Caco-2 (cell line): ENCODE results near the gene CCT6A. TPM values are rescaled to one million over a fixed set of nuclear protein-coding genes. Genes with fewer than 3 reads are reported as not detected.
"Not testable (repeated sequence)": the region's sequence is repeated elsewhere in the genome, so short reads cannot be mapped to it uniquely, and the experiment has no call there.

Experiments
- BruUV-seq: library from RNA; stranded (reverse); fragments of 400-500 nt; replicated peaks from 2 replicates; lab custom pipeline; 2021; lab: Mats Ljungman, UMichigan
- CTCF ChIA-PET: fragments of 300-600 bp; sonication (Branson Sonifier 250); formaldehyde crosslinking; loops from one replicate; lab custom pipeline; 2022; ENCODE audit warnings: antibody characterized with exemption; lab: Charles Lee
- POLR2A ChIA-PET: fragments of 300-600 bp; sonication (Branson Sonifier 250); formaldehyde crosslinking; loops from one replicate; lab custom pipeline; 2022; ENCODE audit warnings: antibody characterized with exemption; lab: Charles Lee
- DNase-seq, 2 experiments: peaks; one replicate each; pipeline versions ENCODE4 v3.0.0 to v3.0.0-alpha.2; 2020 to 2022
- H3K27me3 ChIP-seq: replicated peaks from 2 replicates; pipeline ENCODE4 v1.6.0; 2011; ENCODE audit warnings: low read length; ENCODE audit not compliant: control insufficient read depth, insufficient read depth
- H3K36me3 ChIP-seq: 2 replicates; pipeline ENCODE4 v1.5.1; 2011; ENCODE audit warnings: low read length; ENCODE audit not compliant: control insufficient read depth, insufficient read depth
- H3K4me1 ChIP-seq: fragments of 250-450 bp; sonication (Bioruptor Pico); 2 replicates; pipeline ENCODE4 v1.5.1; 2020; ENCODE audit warnings: mild to moderate bottlenecking
- H3K4me3 ChIP-seq: 2 replicates; pipeline ENCODE4 v1.5.1; 2011; ENCODE audit warnings: low read depth, mild to moderate bottlenecking, control low read depth, low read length
- H3K9me3 ChIP-seq: fragments of 250-450 bp; sonication (Bioruptor Pico); 2 replicates; pipeline ENCODE4 v1.5.1; 2020; ENCODE audit warnings: mild to moderate bottlenecking, moderate library complexity
- H3K27ac Mint-ChIP-seq: one replicate; pipeline ENCODE4 v1.8.0; 2022; ENCODE audit warnings: mixed read lengths; ENCODE audit not compliant: unreplicated experiment
- H3K27me3 Mint-ChIP-seq: one replicate; pipeline ENCODE4 v1.8.0; 2022; ENCODE audit warnings: mixed read lengths; ENCODE audit not compliant: insufficient read depth, unreplicated experiment
- H3K36me3 Mint-ChIP-seq: one replicate; pipeline ENCODE4 v1.8.0; 2022; ENCODE audit warnings: mild to moderate bottlenecking, mixed read lengths; ENCODE audit not compliant: insufficient read depth, unreplicated experiment
- H3K4me1 Mint-ChIP-seq: one replicate; pipeline ENCODE4 v1.8.0; 2022; ENCODE audit warnings: low read depth, mixed read lengths; ENCODE audit not compliant: unreplicated experiment
- H3K4me3 Mint-ChIP-seq: one replicate; pipeline ENCODE4 v1.8.0; 2022; ENCODE audit warnings: mild to moderate bottlenecking, moderate library complexity, mixed read lengths; ENCODE audit not compliant: unreplicated experiment
- H3K9me3 Mint-ChIP-seq: one replicate; pipeline ENCODE4 v1.8.0; 2022; ENCODE audit warnings: mixed read lengths; ENCODE audit not compliant: unreplicated experiment
- intact Hi-C: fragments of 100-400 bp; cut with micrococcal nuclease; formaldehyde crosslinking; loops from one replicate; pipeline ENCODE4 v1.10.0; 2022; ENCODE audit not compliant: unreplicated experiment
- total RNA-seq: library from RNA; stranded (reverse); gene quantifications from 2 replicates; pipeline ENCODE4 v1.2.3, GENCODE V29; 2022
- TF ChIP-seq, protein P1 (sequence below), 2 experiments: fragments of 200-600 bp in 1 of 2; IDR thresholded peaks; 1 replicate in 1 of 2; 2 replicates in 1 of 2; pipeline versions ENCODE4 v1.5.1 to v1.8.0; 2011 to 2022; ENCODE audit warnings: antibody characterized with exemption in 1 of 2, control low read depth in 1 of 2, inconsistent platforms in 1 of 2, low read depth in 1 of 2, low read length in 1 of 2, mild to moderate bottlenecking in 1 of 2, moderate library complexity in 1 of 2; ENCODE audit not compliant: insufficient read depth in 1 of 2, severe bottlenecking in 1 of 2, unreplicated experiment in 1 of 2

Gene CCT6A
- total RNA-seq, 1 experiment from 2014 or later: 242 TPM

GRCh38 chr7:56062382-56062781, 10.8 kb downstream of the CCT6A start:
- Mint-ChIP-seq H3K4me3 (peak overlapping the region; percentile 13), H3K27me3 (no peaks in the 10 kb centered on the region), H3K27ac (peak overlapping the region; percentile 38), H3K9me3 (no peaks in the 10 kb centered on the region), H3K36me3 (peaks cover 77% of the 10 kb centered on the region), H3K4me1 (peaks cover 23% of the 10 kb centered on the region)
- Histone ChIP-seq H3K27me3 (no peaks in the 10 kb centered on the region), H3K36me3 (peaks cover 2% of the 10 kb centered on the region), H3K4me1 (peaks cover 34% of the 10 kb centered on the region), H3K4me3 (no peak overlapping the region), H3K9me3 (no peaks in the 10 kb centered on the region)
- intact Hi-C loops: no loop called here
- TF ChIP-seq, protein P1, sequence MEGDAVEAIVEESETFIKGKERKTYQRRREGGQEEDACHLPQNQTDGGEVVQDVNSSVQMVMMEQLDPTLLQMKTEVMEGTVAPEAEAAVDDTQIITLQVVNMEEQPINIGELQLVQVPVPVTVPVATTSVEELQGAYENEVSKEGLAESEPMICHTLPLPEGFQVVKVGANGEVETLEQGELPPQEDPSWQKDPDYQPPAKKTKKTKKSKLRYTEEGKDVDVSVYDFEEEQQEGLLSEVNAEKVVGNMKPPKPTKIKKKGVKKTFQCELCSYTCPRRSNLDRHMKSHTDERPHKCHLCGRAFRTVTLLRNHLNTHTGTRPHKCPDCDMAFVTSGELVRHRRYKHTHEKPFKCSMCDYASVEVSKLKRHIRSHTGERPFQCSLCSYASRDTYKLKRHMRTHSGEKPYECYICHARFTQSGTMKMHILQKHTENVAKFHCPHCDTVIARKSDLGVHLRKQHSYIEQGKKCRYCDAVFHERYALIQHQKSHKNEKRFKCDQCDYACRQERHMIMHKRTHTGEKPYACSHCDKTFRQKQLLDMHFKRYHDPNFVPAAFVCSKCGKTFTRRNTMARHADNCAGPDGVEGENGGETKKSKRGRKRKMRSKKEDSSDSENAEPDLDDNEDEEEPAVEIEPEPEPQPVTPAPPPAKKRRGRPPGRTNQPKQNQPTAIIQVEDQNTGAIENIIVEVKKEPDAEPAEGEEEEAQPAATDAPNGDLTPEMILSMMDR (IDR thresholded peaks at IDR 0.05; ENCODE audit: insufficient read depth in 1 of 2, low read depth in 1 of 2, low read length in 1 of 2, severe bottlenecking in 1 of 2, unreplicated experiment in 1 of 2): no peak
- ChIA-PET CTCF (interaction anchor here (0.7 to 0.8 kb wide), 2 partner anchors 11 to 421 kb away, joined by 3 to 4 read pairs; partner anchors contain the start of gene PSPH), POLR2A (interaction anchor here (0.7 to 4.7 kb wide), 2 partner anchors 11 to 25 kb away, joined by 3 to 53 read pairs; partner anchors contain the start of genes CCT6A and PSPH)
- no TSS peak for BruUV-seq
- no peak for DNase-seq

DNA sequence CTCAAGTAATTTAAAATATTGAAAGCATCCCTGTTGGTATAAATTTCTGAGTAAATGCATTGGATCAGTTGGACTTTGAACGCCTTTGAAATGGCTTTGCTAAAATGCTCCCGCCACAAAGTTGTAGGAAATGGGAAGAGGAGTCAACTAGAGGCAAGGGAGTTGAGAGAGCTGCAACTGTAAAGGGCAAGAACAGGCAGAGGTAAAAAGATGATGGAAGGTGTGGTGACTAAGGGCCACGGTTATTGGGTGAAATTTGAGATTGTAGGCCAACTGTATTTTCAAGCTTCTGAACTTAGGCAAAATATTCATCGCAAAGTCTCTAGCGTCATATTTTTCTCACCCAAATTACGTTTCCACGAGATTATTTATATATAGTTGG, 11.9 kb downstream of the CCT6A start:
- BruUV-seq: TSS peak; percentile 12
- Histone ChIP-seq H3K36me3 (peaks cover 1% of the 10 kb centered on the region), H3K4me1 (peaks cover 34% of the 10 kb centered on the region), H3K4me3 (peak overlapping the region; percentile 88; the same call in 1 of the 2 replicates), H3K27me3 (no peaks in the 10 kb centered on the region), H3K9me3 (no peaks in the 10 kb centered on the region)
- Mint-ChIP-seq H3K27me3 (no peaks in the 10 kb centered on the region), H3K36me3 (peaks cover 70% of the 10 kb centered on the region), H3K4me1 (peaks cover 23% of the 10 kb centered on the region), H3K9me3 (no peaks in the 10 kb centered on the region), H3K27ac (peak overlapping the region; percentile 88), H3K4me3 (peak overlapping the region; percentile 75)
- peak in 1 of 2 experiments; percentile 26 for DNase-seq
- TF ChIP-seq, protein P1 (IDR thresholded peaks at IDR 0.05; ENCODE audit: insufficient read depth in 1 of 2, low read depth in 1 of 2, low read length in 1 of 2, severe bottlenecking in 1 of 2, unreplicated experiment in 1 of 2): no peak
- intact Hi-C loops: no loop called here
- CTCF ChIA-PET: interaction anchor here (0.6 to 1.6 kb wide), 2 partner anchors 12 to 57 kb away, joined by 3 to 12 read pairs; partner anchors contain the start of genes CCT6A and PSPH
- POLR2A ChIA-PET: interaction anchor here (0.8 to 4.7 kb wide), 3 partner anchors 12 to 42 kb away, joined by 3 to 53 read pairs (median 19); partner anchors contain the start of genes CCT6A and PSPH

- Mint-ChIP-seq H3K27ac (peak within 1 kb of the TSS; percentile 88), H3K36me3 (peaks cover 70% of the 10 kb centered on the region), H3K9me3 (no peaks in the 10 kb centered on the region), H3K27me3 (no peaks in the 10 kb centered on the region), H3K4me1 (peaks cover 23% of the 10 kb centered on the region), H3K4me3 (peak within 1 kb of the TSS; percentile 75)
- peak within 1 kb of the TSS; percentile 88 for H3K4me3 ChIP-seq
- CTCF ChIA-PET: interaction anchor here (0.6 to 2.1 kb wide), 4 partner anchors 13 to 57 kb away, joined by 3 to 42 read pairs (median 10); partner anchors contain the start of genes CCT6A and PSPH
- H3K36me3 ChIP-seq: no peaks in the 10 kb centered on the region; the same call in 1 of the 2 replicates
- H3K4me1 ChIP-seq: peaks cover 34% of the 10 kb centered on the region
- H3K9me3 ChIP-seq: no peaks in the 10 kb centered on the region
- BruUV-seq: no TSS peak
- POLR2A ChIA-PET: interaction anchor here (0.6 to 4.7 kb wide), 5 partner anchors 13 to 57 kb away, joined by 3 to 53 read pairs (median 19); partner anchors contain the start of genes CCT6A and PSPH
- DNase-seq: peak; percentile 93 to 96
- H3K27me3 ChIP-seq: no peaks in the 10 kb centered on the region
- TF ChIP-seq, protein P1 (IDR thresholded peaks at IDR 0.05; ENCODE audit: insufficient read depth in 1 of 2, low read depth in 1 of 2, low read length in 1 of 2, severe bottlenecking in 1 of 2, unreplicated experiment in 1 of 2): peak in 1 of 2 experiments; percentile 51
- intact Hi-C loops: loop anchor here (1.0 kb wide), 4 partner anchors 13 to 57 kb away; partner anchors contain the start of genes CCT6A and PSPH
Measured at GRCh38 chr7:56063882-56064625, 12.5 kb downstream of the CCT6A start, which contains the start of gene SUMF2. TSS of gene SUMF2 (plus strand) at chr7:56064286. CDS start at chr7:56064312, 26 bp downstream.

DNA sequence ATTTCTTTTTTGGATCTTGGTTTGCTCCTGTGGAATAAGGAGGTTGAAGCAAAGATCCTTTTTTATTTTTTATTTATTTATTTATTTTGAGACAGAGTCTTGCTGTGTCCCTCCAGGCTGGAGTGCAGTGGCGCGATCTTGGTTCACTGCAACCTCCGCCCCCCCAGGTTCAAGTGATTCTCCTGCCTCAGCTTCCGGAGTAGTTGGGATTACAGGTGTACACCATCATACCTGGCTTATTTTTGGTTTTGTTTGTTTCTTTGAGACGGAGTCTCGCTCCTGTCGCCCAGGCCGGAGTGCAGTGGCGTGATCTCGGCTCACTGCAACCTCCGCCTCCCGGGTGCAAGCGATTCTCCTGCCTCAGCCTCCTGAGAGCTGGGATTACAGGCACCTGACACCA, 14.8 kb downstream of the CCT6A start:
- H3K4me3 ChIP-seq, H3K4me3 Mint-ChIP-seq, POLR2A ChIA-PET, H3K9me3 Mint-ChIP-seq, H3K27me3 ChIP-seq, intact Hi-C loops, CTCF ChIA-PET, H3K9me3 ChIP-seq, H3K27me3 Mint-ChIP-seq, H3K36me3 ChIP-seq, BruUV-seq, H3K27ac Mint-ChIP-seq: not testable (repeated sequence)
- peak in 1 of 2 experiments; percentile 17 for DNase-seq
- H3K4me1 ChIP-seq: peaks cover 23% of the 10 kb centered on the region
- Mint-ChIP-seq H3K36me3 (peaks cover 59% of the 10 kb centered on the region), H3K4me1 (peaks cover 22% of the 10 kb centered on the region)
